ENCODE results near the gene ENO4. TPM values are rescaled to one million over a fixed set of nuclear protein-coding genes. Genes with fewer than 3 reads are reported as not detected.

ENO4 gene
- total RNA-seq, 6 donors from 2014 or later: 0.06 to 3.0 (median 1.1) TPM

DNA sequence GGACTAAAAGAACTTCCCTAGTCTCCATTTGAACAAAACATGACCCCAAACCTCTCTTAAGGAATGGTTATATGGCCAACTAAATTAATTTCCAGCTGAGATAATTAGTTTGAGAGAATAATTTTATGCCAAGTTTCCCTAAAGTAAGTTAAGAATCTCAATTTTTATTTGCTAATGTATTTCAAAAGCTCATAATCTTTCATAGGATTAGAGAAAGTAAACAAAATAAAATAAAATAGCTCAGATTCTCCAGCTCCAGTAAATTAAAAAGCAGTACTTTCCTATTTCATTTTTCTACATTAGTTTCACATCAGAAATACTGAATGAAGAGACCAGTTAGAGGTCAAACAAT, 44.4 kb downstream of the ENO4 start:
- no peaks in the 10 kb centered on the region for H3K9me3 ChIP-seq
- H3K4me1 ChIP-seq: peaks cover 0 to 5% (median under 1%) of the 10 kb centered on the region in 4 donors
- H3K36me3 ChIP-seq: no peaks in the 10 kb centered on the region
- no peak overlapping the region for H3K4me3 ChIP-seq
- H3K27me3 ChIP-seq: no peaks in the 10 kb centered on the region
- no peak overlapping the region for H3K27ac ChIP-seq
- ATAC-seq (ENCODE audit: low FRiP score in 2 of 2): no peak
- no peak for DNase-seq
- TF ChIP-seq POLR2A (IDR thresholded peaks at IDR 0.05) (no peak), EP300 (IDR thresholded peaks at IDR 0.05) (no peak), POLR2AphosphoS5 (IDR thresholded peaks at IDR 0.05) (no peak)
- TF ChIP-seq, protein P1, sequence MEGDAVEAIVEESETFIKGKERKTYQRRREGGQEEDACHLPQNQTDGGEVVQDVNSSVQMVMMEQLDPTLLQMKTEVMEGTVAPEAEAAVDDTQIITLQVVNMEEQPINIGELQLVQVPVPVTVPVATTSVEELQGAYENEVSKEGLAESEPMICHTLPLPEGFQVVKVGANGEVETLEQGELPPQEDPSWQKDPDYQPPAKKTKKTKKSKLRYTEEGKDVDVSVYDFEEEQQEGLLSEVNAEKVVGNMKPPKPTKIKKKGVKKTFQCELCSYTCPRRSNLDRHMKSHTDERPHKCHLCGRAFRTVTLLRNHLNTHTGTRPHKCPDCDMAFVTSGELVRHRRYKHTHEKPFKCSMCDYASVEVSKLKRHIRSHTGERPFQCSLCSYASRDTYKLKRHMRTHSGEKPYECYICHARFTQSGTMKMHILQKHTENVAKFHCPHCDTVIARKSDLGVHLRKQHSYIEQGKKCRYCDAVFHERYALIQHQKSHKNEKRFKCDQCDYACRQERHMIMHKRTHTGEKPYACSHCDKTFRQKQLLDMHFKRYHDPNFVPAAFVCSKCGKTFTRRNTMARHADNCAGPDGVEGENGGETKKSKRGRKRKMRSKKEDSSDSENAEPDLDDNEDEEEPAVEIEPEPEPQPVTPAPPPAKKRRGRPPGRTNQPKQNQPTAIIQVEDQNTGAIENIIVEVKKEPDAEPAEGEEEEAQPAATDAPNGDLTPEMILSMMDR (IDR thresholded peaks at IDR 0.05): no peak

DNA sequence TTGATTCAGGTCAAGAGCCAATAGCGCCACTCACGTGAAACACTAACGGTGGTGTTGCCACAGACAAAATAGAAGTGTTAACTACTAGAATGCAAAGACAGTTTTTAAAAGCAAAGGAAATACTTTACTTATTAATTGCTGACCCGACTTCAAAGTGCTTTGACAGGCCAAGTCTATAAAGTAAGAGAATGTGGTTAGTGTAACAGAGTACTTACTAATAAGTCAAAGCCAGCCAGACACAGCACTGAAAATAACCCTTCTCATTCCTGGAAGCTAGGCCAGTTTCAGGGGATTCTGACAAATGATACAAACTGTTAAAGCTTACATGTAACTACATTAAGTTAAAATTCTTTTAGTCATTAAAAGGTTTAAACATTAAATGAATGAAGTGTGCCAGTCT, 50.3 kb downstream of the ENO4 start:
- Histone ChIP-seq H3K36me3 (no peaks in the 10 kb centered on the region), H3K27ac (no peak overlapping the region), H3K4me1 (no peaks in the 10 kb centered on the region), H3K4me3 (no peak overlapping the region), H3K27me3 (no peaks in the 10 kb centered on the region), H3K9me3 (no peaks in the 10 kb centered on the region)
- DNase-seq: no peak
- ATAC-seq (ENCODE audit: low FRiP score in 2 of 2): no peak
- TF ChIP-seq POLR2AphosphoS5 (IDR thresholded peaks at IDR 0.05) (no peak), EP300 (IDR thresholded peaks at IDR 0.05) (no peak), POLR2A (IDR thresholded peaks at IDR 0.05) (no peak)
- TF ChIP-seq, protein P1 (IDR thresholded peaks at IDR 0.05): no peak
- 63 to 77% methylated on average over 4 of the region's 4 CpGs for whole genome bisulfite sequencing, 2 donors

DNA sequence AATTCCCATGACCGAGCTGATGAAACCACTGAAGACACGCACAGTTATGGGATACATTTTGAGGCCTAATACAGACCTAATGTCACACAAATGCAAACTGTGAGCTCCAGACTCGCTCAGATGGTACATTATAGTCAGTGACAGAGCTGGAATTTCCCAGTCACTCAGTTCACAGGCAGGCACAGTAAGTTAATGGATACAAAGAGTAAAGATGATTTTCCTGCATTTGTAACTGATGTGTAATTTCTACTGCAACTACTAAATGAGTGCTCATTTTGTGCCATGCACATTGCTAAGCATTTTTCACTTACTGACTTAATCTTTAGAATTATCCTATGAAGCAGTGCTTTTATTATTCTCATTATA, 56.5 kb downstream of the ENO4 start:
- no peaks in the 10 kb centered on the region for H3K4me1 ChIP-seq
- H3K36me3 ChIP-seq: peaks cover 0 to 7% (median 0%) of the 10 kb centered on the region in 4 donors
- WGBS, 2 donors: 74 to 94% methylated on average over 3 of the region's 3 CpGs
- H3K27ac ChIP-seq: no peak overlapping the region
- ATAC-seq (ENCODE audit: low FRiP score in 2 of 2): no peak
- no peak overlapping the region for H3K4me3 ChIP-seq
- DNase-seq: no peak
- H3K9me3 ChIP-seq: no peaks in the 10 kb centered on the region
- H3K27me3 ChIP-seq: no peaks in the 10 kb centered on the region
- no peak for TF ChIP-seq POLR2AphosphoS5 (IDR thresholded peaks at IDR 0.05)
- TF ChIP-seq, protein P1 (IDR thresholded peaks at IDR 0.05): no peak
- no peak for TF ChIP-seq EP300 (IDR thresholded peaks at IDR 0.05)

DNA sequence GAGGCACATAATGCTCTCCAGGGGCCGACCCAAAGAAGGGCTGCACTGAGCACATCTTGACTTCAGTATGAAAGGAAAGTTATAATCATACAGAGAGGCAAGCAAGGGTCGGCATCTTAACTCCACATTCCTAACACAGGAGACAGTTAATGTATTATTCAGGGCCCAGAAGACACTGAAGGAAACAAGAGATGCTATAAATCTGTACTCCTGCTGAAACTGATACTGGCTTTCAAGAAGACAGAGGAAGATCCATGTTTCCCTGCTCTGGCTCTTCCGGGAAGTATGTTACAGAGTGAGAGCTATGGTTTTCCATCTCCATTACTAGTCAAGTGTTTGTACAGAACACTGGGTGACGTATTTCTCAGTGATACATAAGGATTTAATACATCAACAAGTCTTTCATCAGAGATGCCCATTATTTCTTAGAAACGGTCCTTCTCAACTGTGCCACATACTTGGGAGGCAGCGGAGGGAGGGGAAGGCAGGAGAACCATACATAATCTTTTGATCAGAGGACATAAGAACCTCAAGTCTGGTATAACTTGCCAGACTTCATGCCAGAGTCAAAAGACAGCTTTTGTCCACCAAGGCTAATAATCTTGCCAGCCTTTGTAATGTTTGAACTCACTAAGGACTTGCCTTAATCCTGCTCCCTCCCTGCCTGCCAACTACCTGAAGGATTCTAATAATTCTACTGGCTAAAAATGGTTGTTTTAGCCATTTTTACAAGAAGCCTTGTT, 58.1 kb downstream of the ENO4 start:
- TF ChIP-seq POLR2AphosphoS5 (IDR thresholded peaks at IDR 0.05): no peak
- Histone ChIP-seq H3K27ac (no peak overlapping the region), H3K36me3 (peaks cover 0 to 7% (median 0%) of the 10 kb centered on the region in 4 donors), H3K27me3 (no peaks in the 10 kb centered on the region), H3K4me1 (no peaks in the 10 kb centered on the region), H3K4me3 (no peak overlapping the region), H3K9me3 (no peaks in the 10 kb centered on the region)
- no peak for DNase-seq
- ATAC-seq (ENCODE audit: low FRiP score in 2 of 2): no peak
- 74 to 84% methylated on average over 6 of the region's 6 CpGs for WGBS, 2 donors

DNA sequence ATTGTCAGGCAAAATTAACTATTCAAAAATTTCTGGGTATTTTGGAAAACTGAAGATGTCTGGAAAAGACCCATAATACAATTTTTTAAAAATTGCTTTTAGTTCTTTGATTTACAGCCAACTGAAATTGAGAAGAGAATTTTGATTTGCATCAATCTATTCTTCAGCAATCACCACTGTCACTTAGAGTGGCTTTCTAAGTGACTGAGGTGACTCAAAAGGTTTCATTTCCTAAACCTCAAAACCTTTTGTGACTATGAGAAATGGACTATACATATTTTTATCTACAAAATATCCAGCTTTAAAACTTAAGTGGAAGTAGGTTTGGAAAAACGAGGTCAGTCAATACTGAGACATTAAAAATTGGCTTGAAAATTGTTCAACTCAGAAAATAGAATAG, 60.0 kb downstream of the ENO4 start:
- ATAC-seq (ENCODE audit: low FRiP score in 2 of 2) (no peak), DNase-seq (no peak)
- H3K36me3 ChIP-seq: peaks cover 0 to 7% (median 0%) of the 10 kb centered on the region in 4 donors
- no peak overlapping the region for H3K4me3 ChIP-seq
- no peak overlapping the region for H3K27ac ChIP-seq
- no peaks in the 10 kb centered on the region for H3K27me3 ChIP-seq
- no peaks in the 10 kb centered on the region for H3K4me1 ChIP-seq
- no peak for TF ChIP-seq EP300 (IDR thresholded peaks at IDR 0.05)
- no peak for TF ChIP-seq POLR2A (IDR thresholded peaks at IDR 0.05)
- TF ChIP-seq, protein P1 (IDR thresholded peaks at IDR 0.05): no peak
- no peak for TF ChIP-seq POLR2AphosphoS5 (IDR thresholded peaks at IDR 0.05)
- 71 to 74% methylated on average over 1 of the region's 1 CpG for WGBS, 2 donors
- H3K9me3 ChIP-seq: no peaks in the 10 kb centered on the region
